Measurements from ENCODE around the gene ZDHHC9. TPM values are rescaled to one million over a fixed set of nuclear protein-coding genes. Genes with fewer than 3 reads are reported as not detected.

ZDHHC9 gene
- total and polyA plus RNA-seq, 12 donors: 4.2 to 22.8 (median 11.4) TPM

- intact Hi-C loops (cut with DNase I): no loop called here
- ATAC-seq: no peak
- H3K27me3 ChIP-seq: no peaks in the 10 kb centered on the region
- H3K36me3 ChIP-seq: peaks cover 0 to 30% (median 4%) of the 10 kb centered on the region in 9 donors
- no peak overlapping the region for H3K27ac ChIP-seq
- peaks cover 0 to 5% (median 0%) of the 10 kb centered on the region in 11 donors for H3K9me3 ChIP-seq
- H3K4me3 ChIP-seq: no peak overlapping the region
- WGBS, 2 donors: 90 to 91% methylated on average over 4 of the region's 4 CpGs
- peaks cover 0 to 14% (median 0%) of the 10 kb centered on the region in 9 donors for H3K4me1 ChIP-seq
- no peak for DNase-seq
- TF ChIP-seq CTCF (IDR thresholded peaks at IDR 0.05): no peak
These were observed 38.9 kb downstream of the ZDHHC9 start for GRCh38 chrX:129804806-129805205.

GRCh38 chrX:129802863-129803262 is 40.8 kb downstream of the ZDHHC9 start:
- ATAC-seq (no peak), DNase-seq (no peak)
- no peak for TF ChIP-seq CTCF (IDR thresholded peaks at IDR 0.05)
- Histone ChIP-seq H3K9me3 (no peaks in the 10 kb centered on the region), H3K27me3 (no peaks in the 10 kb centered on the region), H3K27ac (no peak overlapping the region), H3K4me1 (no peaks in the 10 kb centered on the region), H3K36me3 (peaks cover 0 to 25% (median 4%) of the 10 kb centered on the region in 9 donors), H3K4me3 (no peak overlapping the region)
- WGBS, 2 donors: 31 to 65% methylated on average over 1 of the region's 1 CpG
- intact Hi-C loops (cut with DNase I): no loop called here

- WGBS, 2 donors: 79 to 84% methylated on average over 4 of the region's 4 CpGs
- H3K9me3 ChIP-seq: no peaks in the 10 kb centered on the region
- peaks cover 0 to 33% (median 0%) of the 10 kb centered on the region in 9 donors for H3K36me3 ChIP-seq
- DNase-seq (no peak), ATAC-seq (no peak)
- no peak overlapping the region for H3K27ac ChIP-seq
- intact Hi-C loops (cut with DNase I): no loop called here
- no peaks in the 10 kb centered on the region for H3K27me3 ChIP-seq
- no peak for TF ChIP-seq CTCF (IDR thresholded peaks at IDR 0.05)
- H3K4me3 ChIP-seq: no peak overlapping the region
- no peaks in the 10 kb centered on the region for H3K4me1 ChIP-seq
These were observed 43.5 kb downstream of the ZDHHC9 start for GRCh38 chrX:129800186-129800585.

- Histone ChIP-seq H3K9me3 (no peaks in the 10 kb centered on the region), H3K27ac (no peak overlapping the region), H3K36me3 (peaks cover 0 to 38% (median 0%) of the 10 kb centered on the region in 9 donors), H3K27me3 (no peaks in the 10 kb centered on the region), H3K4me1 (no peaks in the 10 kb centered on the region), H3K4me3 (no peak overlapping the region)
- ATAC-seq (no peak), DNase-seq (no peak)
- intact Hi-C loops (cut with DNase I): no loop called here
- TF ChIP-seq CTCF (IDR thresholded peaks at IDR 0.05): no peak
- 87 to 89% methylated on average over 5 of the region's 5 CpGs for WGBS, 2 donors
These were observed 44.8 kb downstream of the ZDHHC9 start for GRCh38 chrX:129798888-129799287.

All from heart right ventricle (tissue), 16 donors.